ENCODE results near the gene MZT2B.
"Not testable (repeated sequence)": the region's sequence is repeated elsewhere in the genome, so short reads cannot be mapped to it uniquely, and the experiment has no call there.

- TF ChIP-seq, protein P1, sequence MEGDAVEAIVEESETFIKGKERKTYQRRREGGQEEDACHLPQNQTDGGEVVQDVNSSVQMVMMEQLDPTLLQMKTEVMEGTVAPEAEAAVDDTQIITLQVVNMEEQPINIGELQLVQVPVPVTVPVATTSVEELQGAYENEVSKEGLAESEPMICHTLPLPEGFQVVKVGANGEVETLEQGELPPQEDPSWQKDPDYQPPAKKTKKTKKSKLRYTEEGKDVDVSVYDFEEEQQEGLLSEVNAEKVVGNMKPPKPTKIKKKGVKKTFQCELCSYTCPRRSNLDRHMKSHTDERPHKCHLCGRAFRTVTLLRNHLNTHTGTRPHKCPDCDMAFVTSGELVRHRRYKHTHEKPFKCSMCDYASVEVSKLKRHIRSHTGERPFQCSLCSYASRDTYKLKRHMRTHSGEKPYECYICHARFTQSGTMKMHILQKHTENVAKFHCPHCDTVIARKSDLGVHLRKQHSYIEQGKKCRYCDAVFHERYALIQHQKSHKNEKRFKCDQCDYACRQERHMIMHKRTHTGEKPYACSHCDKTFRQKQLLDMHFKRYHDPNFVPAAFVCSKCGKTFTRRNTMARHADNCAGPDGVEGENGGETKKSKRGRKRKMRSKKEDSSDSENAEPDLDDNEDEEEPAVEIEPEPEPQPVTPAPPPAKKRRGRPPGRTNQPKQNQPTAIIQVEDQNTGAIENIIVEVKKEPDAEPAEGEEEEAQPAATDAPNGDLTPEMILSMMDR (IDR thresholded peaks at IDR 0.05): not testable (repeated sequence)
- TF ChIP-seq POLR2A (IDR thresholded peaks at IDR 0.05): not testable (repeated sequence)
Observed at GRCh38 chr2:130220505-130220904, 38.4 kb downstream of the MZT2B start.
